22Rv1 (cell line): ENCODE data around the gene ATP11A.

Experiments
- CTCF ChIP-seq: fragments of 450-650 bp; IDR thresholded peaks from 2 replicates; pipeline ENCODE4 v1.5.1; 2017; ENCODE audit warnings: mild to moderate bottlenecking
- ZFX ChIP-seq: fragments of 450-650 bp; IDR thresholded peaks from 2 replicates; pipeline ENCODE4 v1.6.1; 2017; ENCODE audit warnings: antibody characterized with exemption, borderline replicate concordance

GRCh38 chr13:112873851-112874750 is 184.3 kb downstream of the ATP11A start:
- TF ChIP-seq CTCF (peak; percentile 87), ZFX (no peak)
